CD14-positive monocyte (primary cell): ENCODE results near the gene SDCBP2. TPM values are rescaled to one million over a fixed set of nuclear protein-coding genes. Genes with fewer than 3 reads are reported as not detected.
"Not testable (repeated sequence)": the region's sequence is repeated elsewhere in the genome, so short reads cannot be mapped to it uniquely, and the experiment has no call there.

ENCODE experiments used
- DNase-seq, 3 donors: peaks; one replicate each; pipeline ENCODE4 v3.0.0-alpha.2; 2011 to 2022
- H2AFZ ChIP-seq: 2 replicates; pipeline ENCODE4 v1.6.0; 2012; ENCODE audit warnings: mild to moderate bottlenecking, low read depth, low read length, inconsistent platforms; ENCODE audit not compliant: insufficient read depth, poor library complexity, severe bottlenecking
- H3K27ac ChIP-seq, 2 donors: 1 replicate in 1 of 2; 2 replicates in 1 of 2; pipeline ENCODE4 v1.5.1; 2012 to 2013; ENCODE audit warnings: low read length in 2 of 2, control low read depth in 1 of 2, inconsistent platforms in 1 of 2, low read depth in 1 of 2, mild to moderate bottlenecking in 1 of 2
- H3K27me3 ChIP-seq, 2 donors: one replicate each; pipeline versions ENCODE4 v1.6.0 to v1.6.1; 2011 to 2013; ENCODE audit warnings: low read length in 2 of 2; ENCODE audit not compliant: control insufficient read depth in 2 of 2, insufficient read depth in 2 of 2
- H3K36me3 ChIP-seq, 2 donors: replicated peaks in 1 of 2; 1 replicate in 1 of 2; 2 replicates in 1 of 2; pipeline versions ENCODE4 v1.5.1 to v1.6.1; 2012 to 2013; ENCODE audit warnings: low read length in 2 of 2, control low read depth in 1 of 2, inconsistent platforms in 1 of 2, mild to moderate bottlenecking in 1 of 2; ENCODE audit not compliant: insufficient read depth in 2 of 2, control insufficient read depth in 1 of 2
- H3K4me1 ChIP-seq, 2 donors: 1 replicate in 1 of 2; 2 replicates in 1 of 2; pipeline versions ENCODE4 v1.5.1 to v1.6.1; 2012 to 2013; ENCODE audit warnings: low read length in 2 of 2, control low read depth in 1 of 2, inconsistent platforms in 1 of 2, mild to moderate bottlenecking in 1 of 2, moderate library complexity in 1 of 2; ENCODE audit not compliant: insufficient read depth in 2 of 2, control insufficient read depth in 1 of 2
- H3K4me2 ChIP-seq: replicated peaks from 2 replicates; pipeline ENCODE3; 2012; ENCODE audit warnings: low read length, moderate library complexity, mild to moderate bottlenecking; ENCODE audit not compliant: poor library complexity, severe bottlenecking; ENCODE audit errors: extremely low read depth
- H3K4me3 ChIP-seq, 3 experiments: fragments of 200-600 bp in 1 of 3; sonication (generic) in 1 of 3; replicated peaks in 1 of 3; 1 replicate in 2 of 3; 2 replicates in 1 of 3; pipeline ENCODE4 v1.5.1; 2011 to 2013; ENCODE audit warnings: low read length in 3 of 3, mild to moderate bottlenecking in 3 of 3, control low read depth in 2 of 3, low read depth in 2 of 3, inconsistent platforms in 1 of 3, moderate library complexity in 1 of 3
- H3K79me2 ChIP-seq: 2 replicates; pipeline ENCODE4 v1.6.0; 2012; ENCODE audit warnings: mild to moderate bottlenecking, control low read depth, inconsistent platforms, low read length, moderate library complexity; ENCODE audit not compliant: insufficient read depth
- H3K9ac ChIP-seq: 2 replicates; pipeline ENCODE4 v1.6.0; 2017; ENCODE audit warnings: low read length, mild to moderate bottlenecking; ENCODE audit not compliant: insufficient read depth, poor library complexity, severe bottlenecking
- H3K9me3 ChIP-seq, 2 donors: replicated peaks in 1 of 2; 1 replicate in 1 of 2; 2 replicates in 1 of 2; pipeline versions ENCODE4 v1.5.1 to v1.6.1; 2012 to 2013; ENCODE audit warnings: low read length in 2 of 2, control low read depth in 1 of 2; ENCODE audit not compliant: control insufficient read depth in 1 of 2, insufficient read depth in 1 of 2
- H4K20me1 ChIP-seq: 2 replicates; pipeline ENCODE4 v1.6.0; 2012; ENCODE audit warnings: mild to moderate bottlenecking, low read length, control low read depth, moderate library complexity; ENCODE audit not compliant: insufficient read depth
- H3K27ac Mint-ChIP-seq, 7 donors: one replicate each; pipeline ENCODE4 v1.8.0; 2020; ENCODE audit warnings: mild to moderate bottlenecking in 7 of 7, mixed read lengths in 7 of 7, moderate library complexity in 6 of 7, inconsistent platforms in 2 of 7
- H3K27me3 Mint-ChIP-seq, 3 donors: one replicate each; pipeline ENCODE4 v1.8.0; 2021 to 2022; ENCODE audit warnings: low read depth in 3 of 3, mild to moderate bottlenecking in 3 of 3, mixed read lengths in 3 of 3, moderate library complexity in 3 of 3, inconsistent platforms in 1 of 3
- H3K36me3 Mint-ChIP-seq, 2 donors: one replicate each; pipeline ENCODE4 v1.8.0; 2020; ENCODE audit warnings: mixed read lengths in 2 of 2, inconsistent platforms in 1 of 2, mild to moderate bottlenecking in 1 of 2
- H3K4me1 Mint-ChIP-seq: one replicate; pipeline ENCODE4 v1.8.0; 2020; ENCODE audit warnings: mild to moderate bottlenecking, mixed read lengths
- H3K4me3 Mint-ChIP-seq, 2 donors: one replicate each; pipeline ENCODE4 v1.8.0; 2020; ENCODE audit warnings: mild to moderate bottlenecking in 2 of 2, mixed read lengths in 2 of 2, moderate library complexity in 1 of 2
- H3K9me3 Mint-ChIP-seq, 7 donors: one replicate each; pipeline ENCODE4 v1.8.0; 2020 to 2022; ENCODE audit warnings: mixed read lengths in 7 of 7, mild to moderate bottlenecking in 6 of 7, moderate library complexity in 6 of 7, inconsistent platforms in 2 of 7
- CTCF ChIP-seq: fragments of 200-600 bp; IDR thresholded peaks from one replicate; pipeline ENCODE4 v1.8.0; 2022; ENCODE audit warnings: antibody characterized with exemption, mild to moderate bottlenecking
- WGBS: methylation state at CpG from one replicate; pipeline ENCODE4 v1.1.5; 2013; ENCODE audit warnings: missing lambda C conversion rate; ENCODE audit not compliant: insufficient coverage; 5-methylcytosine and 5-hydroxymethylcytosine counted together
- intact Hi-C, 2 donors: fragments of 100-400 bp; cut with micrococcal nuclease; formaldehyde crosslinking; loops; one replicate each; pipeline versions ENCODE4 v1.15.0 to v1.15.1; 2023
- polyA plus RNA-seq, 3 donors: library from polyadenylated mRNA; depleted of rRNA in 1 of 3; unstranded in 2 of 3; stranded (reverse) in 1 of 3; fragments of 300-500 nt in 2 of 3; fragments of >200 nt in 1 of 3; fragmentation: Illumina TruSeq in 2 of 3; gene quantifications; 1 replicate in 2 of 3; 2 replicates in 1 of 3; pipeline ENCODE4 v1.2.3, GENCODE V29; 2012 to 2021

The SDCBP2 gene
- polyA plus RNA-seq, 3 donors = 0.69 to 1.0 (median 0.71) TPM

- H4K20me1 ChIP-seq = no peaks in the 10 kb centered on the region
- Mint-ChIP-seq H3K36me3 (peaks cover 0 to 3% of the 10 kb centered on the region in 2 donors), H3K4me3 (no peak overlapping the region), H3K27me3 (peaks cover 0 to 1% (median 0%) of the 10 kb centered on the region in 3 donors), H3K4me1 (peaks cover 6% of the 10 kb centered on the region), H3K9me3 (peaks cover 4 to 12% (median 9%) of the 10 kb centered on the region in 7 donors), H3K27ac (no peak overlapping the region)
- H3K4me1 ChIP-seq = no peaks in the 10 kb centered on the region
- H3K27me3 ChIP-seq = no peaks in the 10 kb centered on the region
- WGBS = 100% methylated on average over 2 of the region's 4 CpGs
- TF ChIP-seq CTCF = no peak
- H3K4me2 ChIP-seq = no peak overlapping the region
- no peaks in the 10 kb centered on the region for H3K79me2 ChIP-seq
- DNase-seq = no peak
- H3K9ac ChIP-seq = no peak overlapping the region
- H3K36me3 ChIP-seq = no peaks in the 10 kb centered on the region
- H3K4me3 ChIP-seq = no peak overlapping the region
- H3K9me3 ChIP-seq = peaks cover 0 to 5% of the 10 kb centered on the region in 2 donors
- intact Hi-C loops = no loop called here
- H3K27ac ChIP-seq = no peak overlapping the region
- H2AFZ ChIP-seq = no peak overlapping the region
Observed at GRCh38 chr20:1345030-1345755, 16.3 kb upstream of the SDCBP2 start.

GRCh38 chr20:1343446-1344124, 14.6 kb upstream of the SDCBP2 start:
- H3K27ac ChIP-seq, H3K4me3 Mint-ChIP-seq, intact Hi-C loops, H3K27me3 Mint-ChIP-seq, H3K4me1 ChIP-seq, H3K27ac Mint-ChIP-seq, H3K9me3 Mint-ChIP-seq, H3K4me1 Mint-ChIP-seq, H3K79me2 ChIP-seq, H3K36me3 Mint-ChIP-seq, H3K4me2 ChIP-seq, DNase-seq, H3K9ac ChIP-seq, H3K4me3 ChIP-seq, H2AFZ ChIP-seq, H4K20me1 ChIP-seq, H3K9me3 ChIP-seq, H3K27me3 ChIP-seq, H3K36me3 ChIP-seq: not testable (repeated sequence)
- 98% methylated on average over 5 of the region's 8 CpGs for WGBS
